Body of pancreas (tissue), 4 donors: ENCODE data around the gene RARS2. TPM values are rescaled to one million over a fixed set of nuclear protein-coding genes. Genes with fewer than 3 reads are reported as not detected.

Experiments
- ATAC-seq: fragments of 150-250 bp; one replicate; pipeline ENCODE4 v1.9.1; 2016
- DNase-seq, 4 donors: peaks; one replicate each; pipeline ENCODE4 v3.0.0-alpha.2; 2019
- H3K27ac ChIP-seq, 4 donors: fragments of 200-600 bp; sonication (generic); 1 replicate in 3 of 4; 2 replicates in 1 of 4; pipeline versions ENCODE4 v1.5.1 to v1.6.1; 2016 to 2019; ENCODE audit warnings: mild to moderate bottlenecking in 1 of 4, mixed read lengths in 1 of 4, moderate library complexity in 1 of 4
- H3K27me3 ChIP-seq, 2 donors: fragments of 200-600 bp; sonication (generic); one replicate each; pipeline ENCODE4 v1.6.0; 2016; ENCODE audit warnings: mild to moderate bottlenecking in 1 of 2
- H3K36me3 ChIP-seq, 2 donors: fragments of 200-600 bp; sonication (generic); replicated peaks in 1 of 2; 2 replicates each; pipeline ENCODE4 v1.5.1; 2016; ENCODE audit warnings: low read depth in 2 of 2; ENCODE audit not compliant: insufficient read depth in 1 of 2
- H3K4me1 ChIP-seq: fragments of 200-600 bp; sonication (generic); one replicate; pipeline ENCODE4 v1.6.0; 2016
- H3K4me3 ChIP-seq, 2 donors: fragments of 200-600 bp; sonication (generic); 1 replicate in 1 of 2; 2 replicates in 1 of 2; pipeline ENCODE4 v1.5.1; 2016 to 2019
- H3K9me3 ChIP-seq, 3 donors: fragments of 200-600 bp; sonication (generic); 1 replicate in 2 of 3; 2 replicates in 1 of 3; pipeline ENCODE4 v1.5.1; 2016
- CTCF ChIP-seq, 7 experiments: fragments of 450-650 bp in 4 of 7; fragments of 200-600 bp in 3 of 7; sonication (generic) in 3 of 7; IDR thresholded peaks; one replicate each; pipeline ENCODE4 v1.5.1; 2016 to 2019; ENCODE audit warnings: antibody characterized with exemption in 7 of 7
- POLR2A ChIP-seq, 3 donors: fragments of 450-650 bp; IDR thresholded peaks; one replicate each; pipeline ENCODE4 v1.6.1; 2016; ENCODE audit warnings: antibody characterized with exemption in 3 of 3, mild to moderate bottlenecking in 2 of 3
- WGBS, 2 donors: methylation state at CpG; one replicate each; pipeline ENCODE4 v1.1.5; 2017; 5-methylcytosine and 5-hydroxymethylcytosine counted together
- intact Hi-C: fragments of 100-400 bp; cut with DNase I; formaldehyde crosslinking; loops from one replicate; pipeline ENCODE4 v1.15.1; 2023
- total RNA-seq, 2 donors: library from RNA; depleted of rRNA; stranded (reverse); fragments of >200 nt; gene quantifications; one replicate each; pipeline ENCODE4 v1.1.0, GENCODE V29; 2016

Gene RARS2
- total RNA-seq, 2 donors from 2014 or later, result 7.3 to 15.8 TPM

DNA sequence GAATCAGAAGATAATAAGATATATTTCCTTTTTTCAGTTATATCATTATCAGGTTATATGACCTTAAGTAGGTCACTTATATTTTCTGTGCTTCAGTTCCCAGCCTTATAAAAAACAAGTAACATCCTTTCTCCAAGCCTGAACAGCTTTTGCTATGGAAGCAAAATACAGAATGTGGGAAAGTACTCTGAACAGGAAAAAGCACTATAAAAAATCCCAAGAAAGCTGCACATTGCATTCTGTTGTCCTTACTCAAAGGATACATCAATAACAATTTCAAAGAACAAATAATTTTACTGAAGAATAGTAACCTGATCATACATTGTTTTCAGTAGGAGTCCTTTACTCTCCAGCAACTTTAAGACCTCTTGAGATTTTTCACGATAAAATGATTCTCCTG, 60.6 kb downstream of the RARS2 start:
- no peaks in the 10 kb centered on the region for H3K27me3 ChIP-seq
- no peak for DNase-seq
- intact Hi-C loops, result no loop called here
- no peak for TF ChIP-seq CTCF (IDR thresholded peaks at IDR 0.05)
- TF ChIP-seq POLR2A (IDR thresholded peaks at IDR 0.05), result no peak
- no peak overlapping the region for H3K4me3 ChIP-seq
- H3K4me1 ChIP-seq, result no peaks in the 10 kb centered on the region
- no peak for ATAC-seq
- no peak overlapping the region for H3K27ac ChIP-seq
- no peaks in the 10 kb centered on the region for H3K9me3 ChIP-seq
- H3K36me3 ChIP-seq, result peaks cover 0 to 8% of the 10 kb centered on the region in 2 donors
- WGBS, 2 donors, result 89 to 94% methylated on average over 1 of the region's 1 CpG

- H3K4me1 ChIP-seq, result no peaks in the 10 kb centered on the region
- H3K36me3 ChIP-seq, result peaks cover 4 to 19% of the 10 kb centered on the region in 2 donors
Measured at GRCh38 chr6:87522686-87523085, 67.1 kb downstream of the RARS2 start.

DNA sequence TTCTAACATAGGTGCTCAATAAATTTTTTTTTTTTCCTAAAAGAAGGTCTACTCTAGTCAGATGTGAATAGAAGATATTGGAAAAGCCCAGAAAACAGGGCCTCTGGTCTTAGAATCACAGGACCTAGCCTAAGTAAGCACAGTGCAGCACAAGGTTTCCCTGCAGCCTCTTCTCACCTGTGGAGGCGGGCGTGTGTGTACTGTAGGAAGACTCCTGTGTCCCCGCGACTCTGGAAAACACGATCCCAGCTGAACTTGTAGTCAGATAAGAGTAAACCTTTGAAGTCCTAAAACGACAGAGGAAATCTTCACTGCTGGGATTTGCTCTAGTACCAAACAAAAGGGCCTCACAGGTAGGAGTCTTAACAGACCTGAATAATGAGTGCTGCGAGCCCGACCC, 71.3 kb downstream of the RARS2 start:
- H3K9me3 ChIP-seq, result no peaks in the 10 kb centered on the region
- ATAC-seq (no peak), DNase-seq (no peak)
- TF ChIP-seq CTCF (IDR thresholded peaks at IDR 0.05) (no peak), POLR2A (IDR thresholded peaks at IDR 0.05) (no peak)
- intact Hi-C loops, result no loop called here
- no peak overlapping the region for H3K4me3 ChIP-seq
- no peaks in the 10 kb centered on the region for H3K4me1 ChIP-seq
- no peak overlapping the region for H3K27ac ChIP-seq
- WGBS, 2 donors, result 86 to 87% methylated on average over 8 of the region's 8 CpGs
- no peaks in the 10 kb centered on the region for H3K27me3 ChIP-seq
- H3K36me3 ChIP-seq, result peaks cover 9 to 26% of the 10 kb centered on the region in 2 donors

More at GRCh38 chr6:87522686-87523085, 67.1 kb downstream of the RARS2 start:
- ATAC-seq (no peak), DNase-seq (no peak)
- TF ChIP-seq POLR2A (IDR thresholded peaks at IDR 0.05) (no peak), CTCF (IDR thresholded peaks at IDR 0.05) (no peak)
- intact Hi-C loops, result no loop called here
- Histone ChIP-seq H3K4me3 (no peak overlapping the region), H3K27me3 (no peaks in the 10 kb centered on the region), H3K9me3 (no peaks in the 10 kb centered on the region), H3K27ac (no peak overlapping the region)
- WGBS, 2 donors, result 74 to 100% methylated on average over 3 of the region's 3 CpGs

DNA sequence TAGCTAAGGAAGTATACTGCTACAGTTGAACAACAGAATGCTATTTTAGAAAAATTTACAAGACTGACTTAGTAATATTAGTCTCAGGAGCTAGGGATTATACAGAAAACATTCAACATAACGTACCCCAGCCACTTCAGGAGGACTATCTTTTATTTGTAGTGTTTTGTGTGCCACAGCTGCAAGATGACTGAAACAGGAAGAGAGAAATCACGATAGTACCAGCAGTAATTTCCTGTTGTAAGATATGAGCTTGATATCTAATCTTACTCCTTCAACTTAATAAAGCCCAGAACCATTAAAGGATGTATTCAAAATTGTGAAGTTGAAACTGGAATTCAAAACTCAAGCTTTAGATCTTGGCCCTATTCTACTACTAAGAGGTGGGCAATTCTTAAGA, 75.0 kb downstream of the RARS2 start:
- DNase-seq (no peak), ATAC-seq (no peak)
- TF ChIP-seq POLR2A (IDR thresholded peaks at IDR 0.05) (no peak), CTCF (IDR thresholded peaks at IDR 0.05) (no peak)
- 48 to 65% methylated on average over 2 of the region's 2 CpGs for WGBS, 2 donors
- no peaks in the 10 kb centered on the region for H3K9me3 ChIP-seq
- H3K36me3 ChIP-seq, result peaks cover 9 to 33% of the 10 kb centered on the region in 2 donors
- no peaks in the 10 kb centered on the region for H3K27me3 ChIP-seq
- H3K27ac ChIP-seq, result no peak overlapping the region
- no peak overlapping the region for H3K4me3 ChIP-seq
- no peaks in the 10 kb centered on the region for H3K4me1 ChIP-seq
- intact Hi-C loops, result no loop called here

- H3K27me3 ChIP-seq, result no peaks in the 10 kb centered on the region
- DNase-seq (no peak), ATAC-seq (no peak)
- H3K4me1 ChIP-seq, result no peaks in the 10 kb centered on the region
- no peak overlapping the region for H3K4me3 ChIP-seq
- peaks cover 2 to 3% of the 10 kb centered on the region in 2 donors for H3K36me3 ChIP-seq
- WGBS, 2 donors, result 73 to 75% methylated on average over 1 of the region's 1 CpG
- intact Hi-C loops, result no loop called here
- TF ChIP-seq POLR2A (IDR thresholded peaks at IDR 0.05) (no peak), CTCF (IDR thresholded peaks at IDR 0.05) (no peak)
- no peaks in the 10 kb centered on the region for H3K9me3 ChIP-seq
- H3K27ac ChIP-seq, result no peak overlapping the region
Measured at GRCh38 chr6:87504441-87504840, 85.3 kb downstream of the RARS2 start.
